OCI-LY1 (cell line): ENCODE results near the gene MKI67.

Experiments used
- CTCF ChIP-seq: fragments of 200-600 bp; sonication (generic), shearing (Covaris generic); IDR thresholded peaks from 2 replicates; pipeline ENCODE4 v1.5.1; 2017; ENCODE audit warnings: mild to moderate bottlenecking, antibody characterized with exemption, low read length, moderate library complexity, mixed read lengths
- EZH2 ChIP-seq: fragments of 200-600 bp; sonication (generic), shearing (Covaris generic); IDR thresholded peaks from 2 replicates; pipeline ENCODE4 v1.8.0; 2017; ENCODE audit warnings: borderline replicate concordance, mixed run types, mild to moderate bottlenecking, antibody characterized with exemption, low read length, moderate library complexity, mixed read lengths

DNA sequence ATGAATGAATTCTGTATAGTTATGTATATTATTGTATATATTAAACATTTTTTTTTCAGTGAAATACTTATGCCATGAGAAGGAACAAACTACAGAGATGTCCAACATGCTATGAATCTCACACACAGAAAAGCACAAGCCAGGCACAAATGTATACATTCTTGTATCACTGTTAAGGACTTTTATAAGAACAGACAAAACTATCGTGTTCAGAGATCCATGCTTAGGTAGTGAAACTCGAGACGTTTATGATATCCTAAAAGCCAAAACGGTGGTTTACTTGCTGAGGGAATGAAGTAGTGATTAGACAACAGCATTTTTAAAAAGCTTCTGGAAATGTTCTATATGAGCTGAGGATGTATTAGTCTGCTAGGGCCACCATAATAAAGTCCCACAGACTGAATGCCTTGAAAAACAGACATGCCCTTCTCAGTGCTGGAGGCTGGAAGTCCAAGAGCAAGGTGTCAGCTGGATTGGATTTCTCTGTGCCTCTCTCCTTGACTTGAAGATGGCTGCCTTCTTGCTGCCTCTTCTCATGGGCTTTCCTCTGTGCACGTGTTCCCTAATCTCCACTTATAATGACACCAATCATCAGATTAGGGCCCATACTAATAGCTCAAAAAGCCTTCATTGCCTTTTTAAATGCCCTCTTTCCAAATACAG, 4.3 kb downstream of the MKI67 start:
- no peak for TF ChIP-seq CTCF
- no peak for TF ChIP-seq EZH2
